Karpas-422 (cell line): ENCODE data around the gene ARHGAP4. TPM values are rescaled to one million over a fixed set of nuclear protein-coding genes. Genes with fewer than 3 reads are reported as not detected.
A peak's percentile ranks its signal among the peaks of the same experiment; 100 is the strongest.

ENCODE experiments used
- DNase-seq: peaks from one replicate; pipeline ENCODE4 v3.0.0-alpha.2; 2015
- H2AFZ ChIP-seq: fragments of 200-600 bp; sonication (generic); 2 replicates; pipeline ENCODE4 v1.6.1; 2014; ENCODE audit warnings: antibody characterized with exemption, low read length, mixed read lengths
- H3K27ac ChIP-seq: fragments of 200-600 bp; sonication (generic); 2 replicates; pipeline ENCODE4 v1.5.1; 2014; ENCODE audit warnings: mild to moderate bottlenecking, low read length, moderate library complexity
- H3K27me3 ChIP-seq: fragments of 200-600 bp; sonication (generic); 2 replicates; pipeline ENCODE4 v1.6.1; 2014; ENCODE audit warnings: low read length, mixed read lengths
- H3K36me3 ChIP-seq: fragments of 200-600 bp; sonication (generic); 2 replicates; pipeline ENCODE4 v1.6.1; 2014; ENCODE audit warnings: low read length, mixed read lengths; ENCODE audit not compliant: insufficient read depth
- H3K4me1 ChIP-seq: fragments of 200-600 bp; sonication (generic); 2 replicates; pipeline ENCODE4 v1.6.1; 2014; ENCODE audit warnings: mild to moderate bottlenecking, low read length, mixed read lengths
- H3K4me2 ChIP-seq: fragments of 200-600 bp; sonication (generic); 2 replicates; pipeline ENCODE4 v1.6.1; 2014; ENCODE audit warnings: low read length, low read depth, mild to moderate bottlenecking; ENCODE audit not compliant: poor library complexity, severe bottlenecking
- H3K4me3 ChIP-seq: fragments of 200-600 bp; sonication (generic); 2 replicates; pipeline ENCODE4 v1.5.1; 2014; ENCODE audit warnings: mild to moderate bottlenecking, antibody characterized with exemption, low read length, mixed read lengths
- H3K79me2 ChIP-seq: fragments of 200-600 bp; sonication (generic); 2 replicates; pipeline ENCODE4 v1.6.1; 2014; ENCODE audit warnings: mild to moderate bottlenecking, low read length, mixed read lengths
- H3K9ac ChIP-seq: fragments of 200-600 bp; sonication (generic); 2 replicates; pipeline ENCODE4 v1.6.0; 2014; ENCODE audit warnings: low read length
- H3K9me2 ChIP-seq: fragments of 200-600 bp; sonication (generic), shearing (Covaris generic); replicated peaks from 2 replicates; pipeline ENCODE4 v1.6.0; 2014; ENCODE audit warnings: mild to moderate bottlenecking, low read length, moderate library complexity; ENCODE audit not compliant: insufficient read depth
- H3K9me3 ChIP-seq: fragments of 300-700, 200-600 bp; sonication (generic); 2 replicates; pipeline ENCODE4 v1.6.1; 2014; ENCODE audit warnings: low read length, mixed read lengths
- H4K20me1 ChIP-seq: fragments of 200-600 bp; sonication (generic); 2 replicates; pipeline ENCODE4 v1.6.1; 2014; ENCODE audit warnings: mild to moderate bottlenecking, antibody characterized with exemption, low read length, low read depth; ENCODE audit not compliant: insufficient read depth
- total RNA-seq: library from RNA; depleted of rRNA; stranded (reverse); fragments of >200 nt; shearing (Covaris generic); gene quantifications from 2 replicates; pipeline ENCODE4 v1.2.3, GENCODE V29; 2014; ENCODE audit warnings: low replicate concordance

ARHGAP4 gene
- total RNA-seq, 1 experiment from 2014 or later, result 104 TPM

- Histone ChIP-seq H3K4me1 (peaks cover 10% of the 10 kb centered on the region), H3K27ac (no peak overlapping the region)
These were observed 18.6 kb downstream of the ARHGAP4 start for GRCh38 chrX:153907456-153907855.

GRCh38 chrX:153906126-153906917, 19.7 kb downstream of the ARHGAP4 start:
- Histone ChIP-seq H3K9me3 (no peaks in the 10 kb centered on the region), H3K4me2 (no peak overlapping the region), H3K9ac (no peak overlapping the region), H3K9me2 (no peaks in the 10 kb centered on the region), H3K4me3 (no peak overlapping the region), H2AFZ (no peak overlapping the region), H4K20me1 (peaks cover 9% of the 10 kb centered on the region; the same call in 1 of the 2 replicates), H3K27ac (no peak overlapping the region), H3K36me3 (no peaks in the 10 kb centered on the region), H3K79me2 (no peaks in the 10 kb centered on the region), H3K4me1 (peaks cover 10% of the 10 kb centered on the region), H3K27me3 (no peaks in the 10 kb centered on the region)
- peak; percentile 49 for DNase-seq

More at GRCh38 chrX:153907456-153907855, 18.6 kb downstream of the ARHGAP4 start:
- DNase-seq, result no peak
- Histone ChIP-seq H3K9me3 (no peaks in the 10 kb centered on the region), H3K27me3 (no peaks in the 10 kb centered on the region), H3K9me2 (no peaks in the 10 kb centered on the region), H3K36me3 (no peaks in the 10 kb centered on the region), H3K4me2 (no peak overlapping the region), H2AFZ (no peak overlapping the region), H3K9ac (no peak overlapping the region), H4K20me1 (0 out of 2 replicates have a peak, but pooled peaks cover 9% of the 10 kb centered on the region), H3K4me3 (no peak overlapping the region), H3K79me2 (no peaks in the 10 kb centered on the region)

GRCh38 chrX:153905481-153906095, 20.5 kb downstream of the ARHGAP4 start:
- H3K4me1 ChIP-seq, result peaks cover 16% of the 10 kb centered on the region
- no peak for DNase-seq
- no peaks in the 10 kb centered on the region for H3K9me3 ChIP-seq

GRCh38 chrX:153903991-153904957, 21.8 kb downstream of the ARHGAP4 start, which contains the start of gene AVPR2:
Gene AVPR2 (plus strand): TSS chrX:153904673. CDS start chrX:153905146, 473 bp downstream.
- peak; percentile 62 for DNase-seq
- no peaks in the 10 kb centered on the region for H3K79me2 ChIP-seq
- H3K9me3 ChIP-seq, result no peaks in the 10 kb centered on the region
- no peak within 1 kb of the TSS for H2AFZ ChIP-seq
- no peaks in the 10 kb centered on the region for H3K9me2 ChIP-seq
- H3K27ac ChIP-seq, result no peak within 1 kb of the TSS
- H3K4me3 ChIP-seq, result no peak within 1 kb of the TSS
- H4K20me1 ChIP-seq, result peaks cover 9% of the 10 kb centered on the region; the same call in 1 of the 2 replicates
- peaks cover 17% of the 10 kb centered on the region for H3K4me1 ChIP-seq
- H3K9ac ChIP-seq, result no peak within 1 kb of the TSS
- H3K27me3 ChIP-seq, result no peaks in the 10 kb centered on the region
- H3K36me3 ChIP-seq, result no peaks in the 10 kb centered on the region
- H3K4me2 ChIP-seq, result no peak within 1 kb of the TSS

More at GRCh38 chrX:153905481-153906095, 20.5 kb downstream of the ARHGAP4 start:
- H4K20me1 ChIP-seq, result peaks cover 9% of the 10 kb centered on the region; the same call in 1 of the 2 replicates
- H3K27me3 ChIP-seq, result no peaks in the 10 kb centered on the region
- no peaks in the 10 kb centered on the region for H3K9me2 ChIP-seq
- H3K79me2 ChIP-seq, result no peaks in the 10 kb centered on the region
- no peak overlapping the region for H3K9ac ChIP-seq
- no peak overlapping the region for H3K27ac ChIP-seq
- no peak overlapping the region for H2AFZ ChIP-seq
- H3K4me3 ChIP-seq, result no peak overlapping the region
- no peak overlapping the region for H3K4me2 ChIP-seq
- H3K36me3 ChIP-seq, result no peaks in the 10 kb centered on the region

- Histone ChIP-seq H2AFZ (no peak overlapping the region), H3K9ac (no peak overlapping the region), H3K27me3 (no peaks in the 10 kb centered on the region), H3K9me3 (no peaks in the 10 kb centered on the region), H4K20me1 (peaks cover 5% of the 10 kb centered on the region; the same call in 1 of the 2 replicates), H3K36me3 (no peaks in the 10 kb centered on the region), H3K79me2 (no peaks in the 10 kb centered on the region), H3K4me3 (no peak overlapping the region), H3K27ac (no peak overlapping the region), H3K4me1 (peaks cover 21% of the 10 kb centered on the region), H3K4me2 (no peak overlapping the region), H3K9me2 (no peaks in the 10 kb centered on the region)
- DNase-seq, result peak; percentile 50
These were observed 22.7 kb downstream of the ARHGAP4 start for GRCh38 chrX:153903238-153903980.

GRCh38 chrX:153902385-153902784, 23.7 kb downstream of the ARHGAP4 start:
- no peaks in the 10 kb centered on the region for H3K27me3 ChIP-seq
- H3K79me2 ChIP-seq, result no peaks in the 10 kb centered on the region
- no peak overlapping the region for H3K27ac ChIP-seq
- peaks cover 21% of the 10 kb centered on the region for H3K4me1 ChIP-seq
- H3K9me3 ChIP-seq, result no peaks in the 10 kb centered on the region
- H3K9me2 ChIP-seq, result no peaks in the 10 kb centered on the region
- H3K9ac ChIP-seq, result no peak overlapping the region
- H3K36me3 ChIP-seq, result no peaks in the 10 kb centered on the region
- H3K4me2 ChIP-seq, result no peak overlapping the region
- H4K20me1 ChIP-seq, result peaks cover 5% of the 10 kb centered on the region; the same call in 1 of the 2 replicates
- no peak overlapping the region for H2AFZ ChIP-seq
- no peak overlapping the region for H3K4me3 ChIP-seq
- DNase-seq, result no peak

GRCh38 chrX:153901753-153902140, 24.3 kb downstream of the ARHGAP4 start:
- no peaks in the 10 kb centered on the region for H3K79me2 ChIP-seq
- H4K20me1 ChIP-seq, result peaks cover 5% of the 10 kb centered on the region; the same call in 1 of the 2 replicates
- H3K27me3 ChIP-seq, result no peaks in the 10 kb centered on the region
- no peaks in the 10 kb centered on the region for H3K9me3 ChIP-seq
- no peak overlapping the region for H3K4me2 ChIP-seq
- H3K36me3 ChIP-seq, result no peaks in the 10 kb centered on the region
- no peak overlapping the region for H2AFZ ChIP-seq
- H3K4me1 ChIP-seq, result peaks cover 21% of the 10 kb centered on the region
- H3K9me2 ChIP-seq, result no peaks in the 10 kb centered on the region
- no peak overlapping the region for H3K9ac ChIP-seq
- no peak for DNase-seq
- H3K4me3 ChIP-seq, result no peak overlapping the region
- H3K27ac ChIP-seq, result no peak overlapping the region
